DMS 273 treated with DMSO at 0.1 percent for 48 hours (cell line): Measurements from ENCODE around the gene TGM5.
"Not testable (repeated sequence)": the region's sequence is repeated elsewhere in the genome, so short reads cannot be mapped to it uniquely, and the experiment has no call there.

Experiments used
- DNase-seq: peaks from one replicate; lab custom pipeline; 2025; lab: John Stamatoyannopoulos, UW

The TGM5 gene

DNA sequence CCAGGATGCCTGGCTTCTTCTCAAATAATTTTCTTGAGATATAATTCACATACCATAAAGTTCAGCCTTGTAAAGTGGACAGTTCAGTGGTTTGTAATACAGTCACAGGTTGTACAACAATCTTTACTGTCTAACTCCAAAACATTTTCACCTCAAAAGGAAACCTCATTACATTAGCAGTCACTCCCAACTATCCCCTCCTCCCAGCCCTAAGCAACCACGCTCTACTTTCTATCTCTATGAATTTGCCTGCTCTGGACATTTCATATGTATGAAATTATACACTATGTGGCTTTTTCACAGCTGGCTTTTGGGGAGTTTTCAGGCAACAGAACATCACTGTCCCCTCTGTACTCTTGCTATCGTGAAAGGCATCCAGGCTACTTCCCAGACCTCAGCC lies 17.5 kb downstream of the TGM5 start:
- no peak for DNase-seq

DNA sequence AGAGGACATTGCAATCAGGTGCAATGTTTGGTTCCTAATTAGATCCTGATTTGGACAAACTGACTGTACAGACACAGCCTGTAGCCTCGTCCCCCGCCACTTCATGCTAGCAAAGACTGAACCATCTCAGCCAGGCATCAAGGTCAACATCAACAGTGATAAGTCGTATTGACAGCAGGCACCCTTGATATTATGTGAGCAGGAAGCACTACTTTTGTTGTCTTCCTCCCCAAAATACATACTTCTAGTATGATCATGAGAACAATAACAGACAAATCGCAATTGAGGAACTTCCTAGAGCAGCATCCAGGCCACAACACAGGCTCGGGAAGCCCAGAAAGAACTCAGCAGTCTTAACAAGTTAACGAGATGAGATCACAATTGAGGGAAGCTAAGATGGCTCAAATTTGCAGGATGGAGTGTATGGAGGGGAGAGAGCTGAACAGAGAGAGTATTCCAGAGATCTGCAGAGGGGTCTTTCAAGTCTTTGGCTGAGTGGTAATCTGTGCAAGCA lies 20.4 kb downstream of the TGM5 start:
- DNase-seq = no peak

DNA sequence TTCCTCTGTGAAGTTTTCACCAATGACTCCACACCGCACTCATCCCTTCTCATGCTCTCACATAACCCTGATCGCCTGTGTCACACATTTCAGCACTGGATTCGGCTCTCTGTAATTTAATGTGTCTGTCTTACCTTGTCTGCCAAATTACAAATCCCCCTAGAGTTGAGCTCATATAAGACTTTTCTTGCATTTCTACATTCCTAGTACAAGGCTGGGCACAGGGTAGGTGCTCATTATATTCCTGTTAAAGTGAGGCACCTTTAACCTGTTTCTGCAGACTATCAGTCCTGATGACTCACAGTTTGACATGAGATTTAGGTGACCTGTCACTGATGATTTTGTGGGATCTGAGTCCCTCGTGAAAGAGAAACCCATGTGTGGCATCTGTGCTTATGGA lies 22.6 kb downstream of the TGM5 start:
- DNase-seq = no peak

DNA sequence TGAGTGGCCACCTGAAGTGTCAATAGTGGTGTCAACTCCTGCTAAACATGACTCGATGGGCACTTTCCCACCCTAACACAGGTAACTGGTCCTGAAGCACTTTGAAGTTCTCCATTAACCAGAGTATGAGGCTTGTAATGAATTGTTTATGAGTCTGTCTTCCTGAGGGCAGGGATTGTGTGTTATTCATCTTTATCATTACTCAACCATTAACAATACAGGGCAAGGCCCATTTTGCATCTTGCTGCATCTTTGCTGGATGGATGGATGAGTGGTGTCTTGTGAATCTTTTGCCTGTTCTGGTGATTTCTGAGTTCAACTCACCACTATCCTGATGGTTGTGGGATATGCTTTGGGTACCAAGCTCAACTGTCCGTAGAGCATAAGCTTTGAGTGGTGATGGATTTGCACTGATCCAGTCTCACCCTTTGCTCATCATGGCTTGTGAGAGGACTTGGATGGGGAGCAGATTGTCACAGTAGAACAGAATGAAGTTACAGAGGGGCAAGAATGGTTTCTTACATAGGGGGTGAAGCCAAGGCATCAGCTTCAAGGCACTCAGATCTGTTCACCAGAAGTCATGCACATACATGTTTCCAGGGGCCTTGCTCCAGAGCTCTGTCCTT lies 23.6 kb downstream of the TGM5 start:
- no peak for DNase-seq

DNA sequence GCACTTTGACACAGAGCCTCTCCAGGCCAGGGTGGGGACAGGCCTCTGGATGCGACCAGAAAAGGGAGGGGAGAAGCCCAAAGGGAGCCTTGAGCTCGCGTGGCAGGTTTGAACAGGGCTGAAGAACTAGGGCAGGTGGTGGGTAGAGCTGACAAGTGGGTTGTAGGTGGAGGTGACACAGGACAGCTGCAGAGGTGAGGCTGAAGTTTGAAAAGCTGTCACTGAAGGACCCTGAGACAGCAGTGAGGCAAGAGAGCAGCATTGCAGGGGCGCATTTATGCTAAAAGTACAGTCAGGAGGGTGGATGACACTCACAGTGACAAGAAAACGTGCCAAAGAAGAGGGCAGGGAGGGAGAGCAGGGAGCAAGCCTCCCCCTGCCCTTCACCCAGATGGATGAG lies 24.1 kb downstream of the TGM5 start:
- DNase-seq = no peak

DNA sequence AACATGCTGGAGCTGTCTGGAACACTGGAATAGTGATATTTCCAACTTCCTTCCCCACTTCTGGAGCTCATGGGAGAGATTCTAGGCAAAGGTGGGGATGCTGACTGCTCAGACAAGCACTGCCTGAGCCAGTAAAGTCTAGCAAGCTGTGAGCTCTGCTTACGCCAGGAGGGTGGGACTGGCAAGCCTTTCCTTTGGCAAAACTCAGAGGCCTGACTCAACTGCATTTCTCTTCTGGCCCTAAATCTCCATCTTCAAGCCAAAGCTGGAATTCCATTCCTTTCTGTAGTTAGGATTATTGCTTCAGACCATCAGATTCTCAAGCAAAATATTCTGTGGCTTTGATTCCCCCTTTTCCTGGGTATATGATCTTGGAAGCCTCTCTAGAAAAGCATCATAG lies 25.6 kb downstream of the TGM5 start:
- DNase-seq = no peak

DNA sequence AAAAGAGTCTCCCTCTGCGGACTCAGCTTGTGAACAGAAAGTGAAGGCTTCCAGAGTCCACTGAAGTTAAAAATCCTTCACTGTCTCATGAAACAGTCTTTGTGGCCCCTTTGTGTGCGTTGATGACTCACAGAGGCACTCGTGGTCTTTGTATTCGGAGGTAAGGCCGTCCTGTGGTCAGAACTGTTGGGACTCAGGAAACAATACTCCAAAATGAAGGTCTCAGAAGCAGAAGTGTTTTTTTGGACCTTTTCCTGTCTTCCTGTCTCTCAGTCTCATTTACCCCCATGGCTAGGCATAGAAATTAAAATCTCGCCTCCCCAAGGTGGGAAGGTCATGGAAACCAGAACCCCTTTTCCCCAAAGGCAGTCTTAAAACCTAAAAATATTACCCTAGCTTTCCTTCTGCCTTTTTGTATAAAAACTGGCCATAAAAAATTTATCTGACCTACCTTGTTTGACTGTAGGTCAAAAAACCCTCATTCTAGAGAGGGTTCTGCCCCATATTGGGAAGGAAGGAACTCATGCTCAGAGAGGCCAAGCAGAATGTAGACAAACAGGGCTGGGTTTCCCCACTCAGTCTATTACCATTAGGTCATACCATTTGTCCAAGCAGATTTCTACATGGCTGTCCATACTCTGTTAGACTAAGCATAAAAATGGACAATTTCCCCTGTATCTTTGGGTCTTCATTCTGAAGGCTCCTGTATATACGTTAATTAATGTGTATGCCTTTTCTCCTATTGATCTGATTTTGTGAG lies 26.8 kb downstream of the TGM5 start:
- no peak for DNase-seq

DNA sequence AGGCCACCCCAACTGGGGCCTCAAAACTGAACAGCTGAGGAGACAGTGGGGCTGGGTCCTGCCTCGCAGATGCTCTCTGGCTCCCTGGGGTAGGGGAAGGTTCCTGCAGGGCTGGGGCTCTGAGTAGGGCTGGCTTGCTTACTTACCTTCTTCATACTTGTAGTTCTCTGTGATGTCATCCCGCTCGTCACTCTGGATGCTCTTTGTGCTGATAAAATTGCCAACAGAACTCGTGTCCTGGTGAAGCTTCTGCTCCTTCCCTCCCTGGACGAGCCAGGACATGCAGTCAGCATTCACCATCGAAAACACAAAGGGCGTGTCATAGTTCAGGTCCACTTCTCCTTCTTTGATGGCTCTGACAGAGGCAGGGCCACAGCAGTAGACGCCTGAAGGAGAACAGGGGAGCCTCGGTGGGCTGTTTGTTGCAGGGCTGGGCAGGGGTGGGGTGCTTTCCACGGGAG lies 28.0 kb downstream of the TGM5 start:
- DNase-seq = no peak

DNA sequence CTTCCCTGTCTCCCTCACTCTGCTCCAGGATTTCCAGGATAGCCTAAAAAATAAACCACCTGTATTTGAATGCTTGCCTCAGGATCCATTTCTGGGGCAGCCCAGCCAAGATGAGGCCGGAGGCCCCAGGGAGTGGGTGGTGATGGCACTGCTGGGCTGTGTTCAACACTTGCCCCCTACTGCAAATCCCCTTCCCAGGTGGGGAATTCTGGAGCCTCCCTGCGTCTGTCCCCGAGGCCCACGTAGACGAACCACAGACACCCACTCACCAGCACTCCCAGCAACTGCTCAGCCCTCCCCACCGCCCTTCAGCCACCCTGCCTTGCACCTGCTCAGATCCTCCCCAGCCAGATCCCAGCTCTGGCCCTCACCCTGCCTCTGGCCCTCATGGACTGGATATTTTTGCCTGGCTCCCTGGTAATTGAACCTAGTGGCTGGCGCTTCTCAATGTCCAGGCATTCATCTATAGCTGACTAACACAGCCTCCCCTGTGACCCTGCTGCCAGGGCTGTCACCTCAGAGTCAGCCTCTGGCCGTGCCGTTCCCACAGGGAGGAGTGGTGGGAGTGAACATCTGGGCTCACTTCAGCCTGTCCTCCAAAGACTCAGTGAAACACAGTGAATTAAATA lies 28.8 kb downstream of the TGM5 start:
- DNase-seq = no peak

DNA sequence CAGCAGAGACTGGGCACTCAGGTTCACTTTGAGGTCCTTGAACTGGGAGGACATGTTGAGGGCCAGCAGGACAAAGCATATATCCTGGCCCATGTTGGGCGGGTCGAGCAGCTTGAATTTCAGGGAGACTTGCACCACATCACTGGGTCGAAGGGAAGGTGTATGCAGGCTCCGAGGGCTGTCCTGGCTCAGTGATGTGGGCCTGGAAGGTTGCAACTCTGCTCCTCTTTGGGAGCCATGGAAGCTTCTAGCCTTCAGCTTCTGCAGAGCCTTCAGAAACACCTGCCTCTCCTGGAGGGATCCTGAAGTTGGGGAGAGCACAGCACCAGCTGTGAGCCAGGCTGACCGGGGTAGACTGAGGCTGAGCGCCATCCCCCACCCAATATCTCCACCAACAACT lies 31.2 kb downstream of the TGM5 start:
- DNase-seq = no peak

DNA sequence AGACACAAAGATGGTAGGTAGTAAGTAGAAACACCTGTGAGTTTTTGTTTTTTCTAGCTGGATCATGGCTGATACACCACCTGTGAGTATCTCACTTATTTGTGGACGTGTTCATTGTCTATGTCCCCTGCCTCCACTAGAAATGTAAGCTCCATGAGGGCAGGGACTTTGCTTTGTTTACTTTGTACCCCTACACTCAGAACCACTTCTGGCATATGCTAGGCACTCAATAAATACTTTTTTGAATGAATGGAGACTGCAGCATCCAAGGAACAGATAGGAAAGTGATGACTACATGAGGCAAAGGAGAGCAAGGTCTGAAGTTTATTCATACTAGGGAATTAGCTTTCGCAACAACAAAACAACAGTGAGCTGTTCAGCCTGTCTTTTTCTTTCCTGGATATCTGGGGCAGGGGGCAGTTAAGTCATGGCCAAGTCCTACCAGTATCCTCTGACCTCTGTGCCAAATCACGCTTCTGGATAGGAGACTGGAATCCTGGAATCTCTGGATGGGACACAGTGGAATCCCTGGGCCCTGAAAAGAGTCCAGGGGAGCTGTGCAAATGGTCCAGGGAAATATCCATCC lies 34.3 kb downstream of the TGM5 start:
- no peak for DNase-seq

DNA sequence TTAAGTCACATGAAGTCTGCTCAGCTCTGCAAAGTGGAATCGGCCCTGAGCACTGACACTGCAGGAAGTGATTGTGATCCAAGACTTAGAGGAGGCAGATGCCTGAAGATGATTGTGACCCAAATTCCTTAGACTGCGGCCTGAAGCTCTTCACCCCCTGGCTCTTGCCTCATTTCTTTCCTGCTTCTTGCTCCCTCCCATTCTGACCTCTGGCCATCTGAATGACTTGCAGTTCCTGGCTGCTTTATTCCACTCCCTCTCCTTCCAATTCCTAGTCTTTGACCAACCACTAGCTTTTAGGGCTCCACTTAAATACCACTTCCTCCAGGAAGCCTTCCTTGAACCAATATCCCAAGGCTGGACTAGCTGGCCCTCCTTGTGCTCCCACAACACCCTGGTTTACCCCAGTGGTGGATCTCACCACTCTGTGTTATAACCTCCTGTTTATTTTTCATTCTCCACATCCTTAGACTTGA lies 36.0 kb downstream of the TGM5 start:
- DNase-seq = no peak

DNA sequence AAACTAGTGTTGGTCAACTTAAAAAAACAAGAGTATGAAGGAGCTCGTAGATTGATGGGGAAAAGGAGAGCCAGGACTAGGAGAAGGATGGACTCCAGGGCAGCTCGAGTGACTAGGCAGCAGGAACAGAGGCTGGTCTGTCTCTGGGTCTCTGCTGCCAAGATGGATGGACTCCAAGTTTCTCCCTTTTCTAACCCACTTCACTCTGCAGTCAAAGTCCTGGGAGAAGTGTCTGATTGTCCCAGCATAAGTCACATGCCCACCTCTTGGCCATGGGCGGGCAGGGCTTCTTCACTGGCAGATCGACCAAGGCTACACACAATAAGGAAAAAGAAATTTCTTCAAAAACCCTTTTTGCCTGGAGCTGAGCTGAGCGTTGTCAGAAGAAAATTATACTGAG lies 36.8 kb downstream of the TGM5 start:
- DNase-seq = no peak

DNA sequence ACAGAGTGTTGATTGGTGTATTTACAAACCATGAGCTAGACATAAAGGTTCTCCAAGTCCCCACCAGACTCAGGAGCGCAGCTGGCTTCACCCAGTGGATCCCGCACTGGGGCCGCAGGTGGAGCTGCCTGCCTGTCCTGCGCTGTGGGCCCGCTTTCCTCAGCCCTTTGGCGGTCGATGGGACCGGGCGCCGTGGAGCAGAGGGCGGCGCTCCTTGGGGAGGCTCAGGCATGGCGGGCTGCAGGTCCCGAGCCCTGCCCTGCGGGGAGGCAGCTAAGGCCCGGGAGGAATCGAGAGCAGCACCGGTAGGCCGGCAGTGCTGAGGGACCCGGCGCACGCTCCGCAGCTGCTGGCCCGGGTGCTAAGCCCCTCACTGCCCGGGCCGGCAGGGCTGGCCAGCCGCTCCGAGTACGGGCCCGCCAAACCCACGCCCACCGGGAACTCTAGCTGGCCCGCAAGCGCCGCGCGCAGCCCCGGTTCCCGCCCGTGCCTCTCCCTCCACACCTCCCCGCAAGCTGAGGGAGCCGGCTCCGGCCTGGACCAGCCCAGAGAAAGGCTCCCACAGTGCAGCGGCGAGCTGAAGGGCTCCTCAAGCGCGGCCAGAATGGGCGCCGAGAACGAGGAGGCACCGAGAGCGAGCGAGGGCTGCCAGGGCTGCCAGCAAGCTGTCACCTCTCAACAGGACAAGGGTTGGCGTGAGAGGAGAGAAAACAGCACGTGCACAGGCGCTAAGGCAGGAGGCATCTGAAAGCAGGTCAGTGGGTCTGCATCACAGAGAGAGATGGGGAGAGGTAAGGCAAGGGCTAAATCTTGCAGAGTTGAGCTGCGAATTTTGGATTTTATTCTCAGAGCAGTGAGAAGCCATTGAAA lies 40.1 kb downstream of the TGM5 start:
- no peak for DNase-seq

DNA sequence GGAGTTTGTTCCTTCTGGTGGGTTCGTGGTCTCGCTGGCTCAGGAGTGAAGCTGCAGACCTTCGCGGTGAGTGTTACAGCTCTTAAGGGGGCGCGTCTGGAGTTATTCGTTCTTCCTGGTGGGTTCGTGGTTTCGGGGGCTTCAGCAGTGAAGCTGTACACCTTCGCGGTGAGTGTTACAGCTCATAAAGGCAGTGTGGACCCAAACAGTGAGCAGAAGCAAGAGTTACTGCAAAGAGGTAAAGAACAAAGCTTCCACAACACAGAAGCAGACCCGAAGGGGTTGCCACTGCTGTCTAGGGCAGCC lies 40.8 kb downstream of the TGM5 start:
- DNase-seq = not testable (repeated sequence)

DNA sequence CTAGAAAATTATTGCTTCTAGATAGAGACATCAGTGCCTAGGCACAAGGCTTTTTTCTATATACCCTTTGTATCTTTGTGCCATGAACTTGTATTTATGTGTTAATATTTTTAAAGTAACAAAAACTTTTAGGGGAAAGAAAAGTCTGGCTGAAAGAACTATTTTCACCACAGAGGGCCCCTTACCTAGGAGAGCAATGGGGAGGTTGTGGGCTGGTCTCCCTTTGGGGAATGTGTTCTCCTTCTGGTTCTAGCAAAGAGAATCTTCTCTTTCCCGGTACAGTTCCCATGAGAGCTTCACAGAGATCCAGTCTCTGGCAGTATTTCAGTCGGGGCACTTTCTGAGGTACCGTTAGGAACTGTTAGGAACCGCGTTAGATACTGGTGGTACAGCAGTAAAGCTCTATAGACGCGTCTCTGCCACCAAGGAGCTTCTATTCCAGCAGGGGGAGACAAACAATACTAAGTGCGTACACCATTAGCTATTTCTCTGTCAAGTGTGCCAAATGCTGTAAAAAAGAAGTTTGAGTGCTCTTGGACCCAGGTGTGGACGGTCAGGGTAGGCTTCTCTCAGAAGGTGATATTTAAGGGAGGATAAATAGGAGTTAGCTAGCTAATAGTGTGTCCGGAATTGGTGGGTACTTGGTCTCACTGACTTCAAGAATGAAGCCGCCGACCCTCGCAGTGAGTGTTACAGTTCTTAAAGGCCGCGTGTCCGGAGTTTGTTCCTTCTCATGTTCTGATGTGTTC lies 41.4 kb downstream of the TGM5 start:
- no peak for DNase-seq

DNA sequence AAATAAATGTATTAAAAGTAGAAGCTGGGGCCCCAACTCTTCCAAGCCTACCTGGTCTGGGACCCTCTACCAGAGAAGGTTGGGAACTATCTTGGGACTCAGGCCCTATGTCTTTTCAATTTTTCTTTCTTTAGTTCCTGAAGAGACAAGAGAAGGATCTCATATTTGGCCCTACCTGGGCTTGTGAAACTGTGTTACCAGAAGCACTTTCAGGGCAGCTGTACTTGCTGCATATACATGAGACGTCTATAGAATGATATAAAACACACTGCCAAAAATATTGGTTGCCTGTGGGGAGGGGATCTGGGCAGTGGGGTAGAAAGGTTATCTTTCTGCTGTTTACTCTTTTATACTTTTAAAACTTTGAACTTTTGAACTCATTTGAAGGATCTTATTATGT lies 45.3 kb downstream of the TGM5 start:
- DNase-seq = no peak

DNA sequence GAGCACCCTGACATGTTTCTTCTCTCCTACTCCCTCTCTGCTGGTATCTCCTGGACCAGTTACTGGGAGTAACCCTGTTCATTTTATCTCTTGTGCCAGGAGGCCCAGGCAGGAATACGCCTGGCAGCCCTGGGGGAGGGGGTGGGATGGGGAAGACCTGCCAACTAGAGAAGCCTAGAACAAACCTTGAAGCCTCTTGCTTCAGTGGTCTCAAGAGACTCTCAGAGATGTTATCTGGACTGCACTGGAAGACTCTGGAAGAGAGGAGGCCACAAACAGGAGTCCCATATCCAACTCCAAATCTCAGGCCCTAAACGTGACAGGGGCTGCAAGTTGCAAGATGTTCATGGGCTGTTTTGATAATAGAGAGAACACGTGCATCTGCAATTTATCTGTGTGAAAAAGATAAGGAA lies 45.7 kb downstream of the TGM5 start, which contains the start of gene EPB42:
EPB42 (minus strand) TSS at position 28 of the 413 bp plus-strand sequence. CDS start 193 bp downstream, outside the sequence.
- DNase-seq = no peak

DNA sequence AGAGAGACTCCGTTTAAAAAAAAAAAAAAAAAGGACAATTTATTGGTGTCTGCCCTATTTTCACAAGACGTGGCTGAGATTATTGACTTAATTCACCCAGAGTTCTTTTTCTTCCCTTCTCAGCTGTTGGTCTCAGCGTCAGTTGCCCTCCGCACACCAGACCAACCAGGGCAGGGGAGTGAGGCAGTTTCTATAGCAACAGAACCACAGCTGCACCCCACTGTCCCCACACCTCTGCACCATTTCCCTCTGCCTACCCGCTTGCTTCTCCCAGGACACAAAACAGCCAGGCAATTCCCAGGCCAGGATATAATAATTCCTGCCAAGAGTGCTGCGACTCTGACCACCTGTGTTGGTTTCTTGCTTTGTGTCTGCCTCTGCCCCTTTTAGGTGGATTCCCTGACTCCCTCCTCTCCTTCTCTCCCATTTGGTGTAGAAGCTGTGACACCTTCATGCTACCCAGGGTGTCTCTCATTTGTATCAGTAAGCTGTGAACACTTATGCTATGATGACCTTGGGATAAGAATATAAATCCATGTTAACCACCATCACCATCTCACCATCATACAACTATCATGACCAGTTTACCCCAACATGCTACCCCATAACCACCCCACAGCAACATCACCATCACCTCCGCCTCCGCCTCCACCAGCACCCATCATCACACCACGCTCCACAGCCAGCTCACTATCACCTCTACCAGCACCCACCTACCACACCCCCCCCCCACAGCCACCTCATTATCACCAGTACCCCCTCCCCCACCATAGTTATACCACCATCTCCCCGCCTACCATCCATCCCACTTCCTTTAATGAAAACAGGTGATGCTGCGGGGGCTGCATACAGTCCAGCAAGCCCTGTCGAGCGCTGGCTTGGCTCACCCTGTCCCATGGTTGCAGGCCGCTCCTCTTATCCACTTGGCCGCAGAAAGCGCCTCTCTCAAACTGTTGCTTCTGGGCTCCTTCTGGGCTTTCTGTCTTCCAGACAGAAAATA lies 46.5 kb downstream of the TGM5 start:
- no peak for DNase-seq
